ENCODE results near the gene PICALM. TPM values are rescaled to one million over a fixed set of nuclear protein-coding genes. Genes with fewer than 3 reads are reported as not detected.

PICALM gene
- total RNA-seq, 1 donor: 318 TPM

DNA sequence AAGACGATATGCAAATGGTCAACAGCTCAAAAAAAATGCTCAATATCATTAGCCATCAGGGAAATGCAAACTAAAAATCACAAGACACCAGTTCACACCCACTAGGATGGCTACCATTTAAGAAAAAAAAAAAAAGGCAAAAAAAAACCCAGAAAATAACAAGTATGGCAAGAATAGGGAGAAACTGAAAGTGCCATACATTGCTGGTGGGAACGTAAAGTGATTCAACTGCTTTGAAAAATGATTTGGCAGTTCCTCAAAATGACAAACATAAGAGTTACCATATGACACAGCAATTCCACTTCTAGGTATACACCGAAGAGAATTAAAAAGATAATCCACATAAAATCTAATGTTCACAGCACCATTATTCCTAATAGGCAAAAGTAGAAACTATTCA is 47.5 kb downstream of the PICALM start:
- no peak overlapping the region for H3K4me3 ChIP-seq (ENCODE audit: low read depth, low read length)
- TF ChIP-seq, protein P1, sequence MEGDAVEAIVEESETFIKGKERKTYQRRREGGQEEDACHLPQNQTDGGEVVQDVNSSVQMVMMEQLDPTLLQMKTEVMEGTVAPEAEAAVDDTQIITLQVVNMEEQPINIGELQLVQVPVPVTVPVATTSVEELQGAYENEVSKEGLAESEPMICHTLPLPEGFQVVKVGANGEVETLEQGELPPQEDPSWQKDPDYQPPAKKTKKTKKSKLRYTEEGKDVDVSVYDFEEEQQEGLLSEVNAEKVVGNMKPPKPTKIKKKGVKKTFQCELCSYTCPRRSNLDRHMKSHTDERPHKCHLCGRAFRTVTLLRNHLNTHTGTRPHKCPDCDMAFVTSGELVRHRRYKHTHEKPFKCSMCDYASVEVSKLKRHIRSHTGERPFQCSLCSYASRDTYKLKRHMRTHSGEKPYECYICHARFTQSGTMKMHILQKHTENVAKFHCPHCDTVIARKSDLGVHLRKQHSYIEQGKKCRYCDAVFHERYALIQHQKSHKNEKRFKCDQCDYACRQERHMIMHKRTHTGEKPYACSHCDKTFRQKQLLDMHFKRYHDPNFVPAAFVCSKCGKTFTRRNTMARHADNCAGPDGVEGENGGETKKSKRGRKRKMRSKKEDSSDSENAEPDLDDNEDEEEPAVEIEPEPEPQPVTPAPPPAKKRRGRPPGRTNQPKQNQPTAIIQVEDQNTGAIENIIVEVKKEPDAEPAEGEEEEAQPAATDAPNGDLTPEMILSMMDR (IDR thresholded peaks at IDR 0.05; ENCODE audit: insufficient read depth, low read length): no peak
- DNase-seq (ENCODE audit: low read depth): no peak

DNA sequence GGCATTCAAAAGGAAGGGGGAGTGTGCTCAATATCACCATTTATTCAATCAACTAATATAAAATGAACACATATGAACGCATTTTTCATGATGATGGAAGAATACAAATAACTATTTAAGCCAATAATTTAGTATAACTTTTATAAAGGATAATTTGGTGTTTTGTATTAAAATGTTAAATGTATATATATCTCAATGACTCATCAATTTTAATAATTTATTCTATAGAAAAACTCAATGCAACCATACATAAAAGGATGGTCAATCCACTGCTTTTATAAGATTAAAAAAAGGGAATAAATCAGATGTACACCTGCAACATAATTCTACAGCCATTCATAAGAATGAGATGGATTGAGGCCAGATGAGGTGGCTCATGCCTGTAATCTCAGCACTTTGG is 50.6 kb downstream of the PICALM start:
- TF ChIP-seq, protein P1 (IDR thresholded peaks at IDR 0.05; ENCODE audit: insufficient read depth, low read length): no peak
- no peak overlapping the region for H3K4me3 ChIP-seq (ENCODE audit: low read depth, low read length)
- no peak for DNase-seq (ENCODE audit: low read depth)

DNA sequence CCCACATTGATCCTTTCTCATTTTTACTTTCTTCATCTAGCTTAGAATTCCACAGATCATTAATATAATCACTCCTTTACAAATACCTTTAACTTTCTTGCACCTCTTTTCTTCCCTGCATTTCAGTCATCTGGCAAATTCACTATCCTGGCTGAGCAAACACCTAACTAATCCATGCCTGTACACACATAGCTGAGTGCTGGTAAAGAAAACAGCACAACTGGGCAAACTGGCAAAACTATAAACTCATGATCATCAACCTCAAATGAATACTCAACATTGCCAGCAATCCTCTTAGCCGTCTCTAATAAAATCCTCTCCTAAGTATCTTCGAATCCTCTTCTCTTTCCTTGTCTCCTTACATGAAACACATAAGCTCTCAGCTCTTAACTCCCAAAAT is 52.4 kb downstream of the PICALM start:
- no peak overlapping the region for H3K4me3 ChIP-seq (ENCODE audit: low read depth, low read length)
- TF ChIP-seq, protein P1 (IDR thresholded peaks at IDR 0.05; ENCODE audit: insufficient read depth, low read length): no peak
- DNase-seq (ENCODE audit: low read depth): no peak

- no peak overlapping the region for H3K4me3 ChIP-seq (ENCODE audit: low read depth, low read length)
- no peak for DNase-seq (ENCODE audit: low read depth)
- TF ChIP-seq, protein P1 (IDR thresholded peaks at IDR 0.05; ENCODE audit: insufficient read depth, low read length): no peak
These were observed 53.2 kb downstream of the PICALM start for GRCh38 chr11:86015699-86016098.

DNA sequence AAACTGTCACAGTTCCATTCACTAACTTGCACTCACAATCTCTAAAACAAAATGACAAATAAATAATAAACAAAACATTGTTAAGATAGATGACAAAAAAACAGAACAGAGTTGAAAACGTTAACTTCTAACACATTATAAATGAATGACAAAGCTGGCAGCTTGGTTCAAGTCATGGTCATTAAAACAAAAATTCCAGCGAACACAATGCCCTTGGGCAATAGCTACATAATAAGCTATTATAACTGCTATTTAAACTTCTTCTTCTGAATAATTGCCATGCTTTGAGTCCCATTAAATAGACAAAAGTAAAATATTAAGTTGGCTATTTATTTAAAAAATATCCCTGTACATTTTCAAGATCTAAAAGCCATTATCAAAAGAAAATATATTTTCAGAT is 54.7 kb downstream of the PICALM start:
- TF ChIP-seq, protein P1 (IDR thresholded peaks at IDR 0.05; ENCODE audit: insufficient read depth, low read length): no peak
- no peak for DNase-seq (ENCODE audit: low read depth)
- no peak overlapping the region for H3K4me3 ChIP-seq (ENCODE audit: low read depth, low read length)

- TF ChIP-seq, protein P1 (IDR thresholded peaks at IDR 0.05; ENCODE audit: insufficient read depth, low read length): no peak
- DNase-seq (ENCODE audit: low read depth): no peak
- H3K4me3 ChIP-seq (ENCODE audit: low read depth, low read length): no peak overlapping the region
These were observed 55.2 kb downstream of the PICALM start for GRCh38 chr11:86013713-86014112.

- H3K4me3 ChIP-seq (ENCODE audit: low read depth, low read length): no peak overlapping the region
- no peak for DNase-seq (ENCODE audit: low read depth)
- TF ChIP-seq, protein P1 (IDR thresholded peaks at IDR 0.05; ENCODE audit: insufficient read depth, low read length): no peak
These were observed 57.7 kb downstream of the PICALM start for GRCh38 chr11:86011175-86011574.

Data from fibroblast of the aortic adventitia (primary cell).